Measurements from ENCODE around the gene HELB.

- no peak for TF ChIP-seq CTCF (IDR thresholded peaks at IDR 0.05; ENCODE audit: extremely low read depth in 1 of 2, insufficient read depth in 1 of 2, low read depth in 1 of 2, low read length in 2 of 2)
- TF ChIP-seq MYC (IDR thresholded peaks at IDR 0.05; ENCODE audit: low read depth, low read length): no peak
- TF ChIP-seq POLR2A (IDR thresholded peaks at IDR 0.05; ENCODE audit: low read depth, low read length): no peak
- no peak for TF ChIP-seq POLR2AphosphoS5 (IDR thresholded peaks at IDR 0.05; ENCODE audit: insufficient read depth, low read depth, low read length)
- TF ChIP-seq EZH2 (IDR thresholded peaks at IDR 0.05; ENCODE audit: borderline replicate concordance, low read depth, low read length, severe bottlenecking): no peak
- no peak for TF ChIP-seq GATA2 (IDR thresholded peaks at IDR 0.05; ENCODE audit: insufficient read depth, insufficient read length, low read depth, low read length)
Observed at GRCh38 chr12:66273147-66273546, 29.1 kb upstream of the HELB start.
